MV-4-11 (cell line): ENCODE results near the gene ERICH4.
A peak's percentile ranks its signal among the peaks of the same experiment; 100 is the strongest.
"Not testable (repeated sequence)": the region's sequence is repeated elsewhere in the genome, so short reads cannot be mapped to it uniquely, and the experiment has no call there.

ENCODE experiments used
- DNase-seq: peaks from one replicate; lab custom pipeline; 2025; lab: John Stamatoyannopoulos, UW

The ERICH4 gene

DNA sequence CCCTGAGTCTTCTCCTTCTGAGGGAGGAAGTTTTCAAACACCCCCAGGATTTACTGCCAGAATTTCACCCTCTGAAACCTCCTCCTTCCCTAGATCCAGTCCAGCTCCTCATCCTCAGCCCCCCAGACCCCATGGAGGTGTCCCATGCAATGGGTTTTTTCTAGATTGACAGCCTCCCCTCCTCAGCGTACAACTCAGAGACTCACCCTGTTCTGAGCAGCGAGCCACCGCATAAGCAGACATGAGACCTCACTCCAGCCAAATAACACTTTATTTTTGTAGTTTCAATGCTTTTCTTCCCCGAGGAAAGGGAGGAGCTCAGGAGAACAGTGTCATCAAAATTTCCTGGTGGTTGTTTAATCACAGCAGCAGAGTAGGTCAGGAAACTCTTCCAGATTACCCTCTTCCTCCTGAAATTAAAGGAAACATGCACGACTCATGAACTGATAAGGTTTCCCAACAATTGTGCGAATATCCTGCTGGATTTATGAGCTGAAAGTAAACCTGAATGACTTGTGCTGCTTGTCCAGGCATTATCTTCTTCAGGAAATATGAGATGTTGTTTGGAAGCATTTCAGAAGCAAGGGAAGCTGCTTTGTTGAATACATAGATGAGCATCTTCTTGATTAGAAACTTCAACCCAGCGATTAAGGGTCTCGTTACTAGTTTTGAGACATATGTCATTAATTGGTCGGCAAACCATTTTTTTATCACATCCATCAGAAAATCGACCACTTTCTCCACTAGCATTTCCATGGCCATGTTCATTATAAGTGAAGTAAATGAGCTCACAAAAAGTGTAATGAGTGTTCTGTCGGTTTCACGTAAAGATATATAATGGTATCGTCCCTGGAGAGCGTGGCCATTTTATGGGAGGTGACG is 36.2 kb downstream of the ERICH4 start:
- DNase-seq: no peak

- peak; percentile 14 for DNase-seq
Measured at GRCh38 chr19:41479757-41480191, 36.8 kb downstream of the ERICH4 start.

DNA sequence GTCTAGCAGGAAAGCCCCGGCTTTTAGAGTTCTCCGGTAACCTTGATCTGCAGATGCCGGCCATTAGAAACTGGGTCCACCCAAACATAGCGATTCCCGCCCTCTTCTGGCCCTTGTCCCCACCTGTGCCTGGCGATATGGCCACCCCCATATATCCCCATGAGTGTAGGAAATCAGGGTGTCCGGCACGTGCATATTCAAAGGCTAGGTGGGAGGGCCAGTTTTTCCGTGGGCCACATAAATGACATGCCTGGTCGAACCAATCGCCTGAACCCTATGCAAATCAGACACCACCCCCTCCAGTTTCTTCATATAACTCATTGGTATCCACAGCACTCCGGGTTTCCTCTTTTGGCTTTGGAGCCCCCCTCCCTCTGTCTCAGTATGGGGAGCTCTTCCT is 37.4 kb downstream of the ERICH4 start:
- DNase-seq: peak; percentile 20

DNA sequence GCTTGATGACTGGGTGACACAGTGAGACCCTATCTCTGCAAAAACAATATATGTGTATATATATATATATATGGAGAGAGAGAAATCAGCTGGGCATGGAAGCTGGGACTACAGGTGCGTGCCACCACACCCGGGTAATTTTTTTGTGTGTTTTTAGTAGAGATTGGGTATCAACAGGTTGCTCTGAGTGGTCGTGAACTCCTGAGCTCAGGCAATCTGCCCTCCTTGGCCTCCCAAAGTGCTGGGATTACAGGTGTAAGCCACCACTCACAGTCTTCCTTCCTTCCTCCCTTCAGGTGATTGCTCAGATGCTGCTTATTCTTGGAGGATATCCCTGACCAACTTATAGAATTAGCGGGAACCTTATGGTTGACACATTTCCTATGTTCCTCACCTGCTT is 41.9 kb downstream of the ERICH4 start:
- no peak for DNase-seq

DNA sequence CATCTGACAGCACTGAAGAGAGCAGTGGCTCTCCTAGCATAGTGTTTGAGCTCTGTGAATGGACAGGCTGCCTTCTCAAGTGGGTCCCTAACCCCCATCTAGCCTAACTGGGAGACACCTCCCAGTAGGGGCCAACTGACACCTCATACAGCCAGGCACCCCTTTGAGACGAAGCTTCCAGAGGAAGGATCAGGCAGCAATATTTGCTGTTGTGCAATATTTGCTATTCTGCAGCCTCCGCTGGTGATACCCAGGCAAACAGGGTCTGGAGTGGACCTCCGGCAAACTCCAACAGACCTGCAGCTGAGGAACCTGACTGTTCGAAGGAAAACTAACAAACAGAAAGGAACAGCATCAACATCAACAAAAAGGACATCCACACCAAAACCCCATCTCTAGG is 44.0 kb downstream of the ERICH4 start:
- not testable (repeated sequence) for DNase-seq

- DNase-seq: no peak
Measured at GRCh38 chr19:41492843-41493242, 49.9 kb downstream of the ERICH4 start.
